Prostate gland (tissue), 2 donors: ENCODE results near the gene LSS. TPM values are rescaled to one million over a fixed set of nuclear protein-coding genes. Genes with fewer than 3 reads are reported as not detected.
"Not testable (repeated sequence)": the region's sequence is repeated elsewhere in the genome, so short reads cannot be mapped to it uniquely, and the experiment has no call there.

Source experiments
- DNase-seq: peaks from one replicate; pipeline ENCODE4 v3.0.0-alpha.2; 2019; ENCODE audit warnings: low spot score
- H3K27ac ChIP-seq, 2 donors: fragments of 200-600 bp; sonication (generic); 2 replicates each; pipeline ENCODE4 v1.5.1; 2017 to 2019
- H3K27me3 ChIP-seq: fragments of 200-600 bp; sonication (generic); replicated peaks from 2 replicates; pipeline ENCODE4 v1.5.1; 2019; ENCODE audit not compliant: insufficient read depth
- H3K36me3 ChIP-seq, 2 donors: fragments of 200-600 bp; sonication (generic); 1 replicate in 1 of 2; 2 replicates in 1 of 2; pipeline versions ENCODE4 v1.5.1 to v1.8.1; 2017 to 2019
- H3K4me1 ChIP-seq: fragments of 200-600 bp; sonication (generic); replicated peaks from 2 replicates; pipeline ENCODE4 v1.5.1; 2019
- H3K4me3 ChIP-seq, 2 donors: fragments of 200-600 bp; sonication (generic); 2 replicates each; pipeline ENCODE4 v1.5.1; 2017 to 2019
- H3K9me3 ChIP-seq: fragments of 200-600 bp; sonication (generic); 2 replicates; pipeline ENCODE4 v1.5.1; 2017
- POLR2A ChIP-seq: fragments of 450-650 bp; IDR thresholded peaks from one replicate; pipeline ENCODE4 v1.6.1; 2016; ENCODE audit warnings: antibody characterized with exemption, mild to moderate bottlenecking
- POLR2AphosphoS5 ChIP-seq: sonication (generic); formaldehyde crosslinking; IDR thresholded peaks from one replicate; pipeline ENCODE4 v1.6.1; 2017; ENCODE audit warnings: antibody characterized with exemption
- WGBS: methylation state at CpG from one replicate; pipeline ENCODE4 v1.1.5; 2018; 5-methylcytosine and 5-hydroxymethylcytosine counted together
- intact Hi-C: fragments of 100-400 bp; cut with DNase I; formaldehyde crosslinking; loops from one replicate; pipeline ENCODE4 v1.14.2; 2022
- total RNA-seq, 2 donors: library from RNA; depleted of rRNA; stranded (reverse); fragments of >200 nt; gene quantifications; one replicate each; pipeline ENCODE4 v1.1.0, GENCODE V29; 2016
- TF ChIP-seq, protein P1 (sequence below), 4 experiments: fragments of 200-600 bp in 2 of 4; fragments of 450-650 bp in 2 of 4; sonication (generic) in 2 of 4; IDR thresholded peaks; 1 replicate in 3 of 4; 2 replicates in 1 of 4; pipeline ENCODE4 v1.5.1; 2016 to 2019; ENCODE audit warnings: antibody characterized with exemption in 4 of 4, mild to moderate bottlenecking in 2 of 4, moderate library complexity in 2 of 4

Gene LSS
- total RNA-seq, 2 donors from 2014 or later, result 95.5 to 145 TPM

- 40% methylated on average over 26 of the region's 30 CpGs for WGBS
- Histone ChIP-seq H3K4me1 (peaks cover 16% of the 10 kb centered on the region), H3K4me3 (peak overlapping the region; percentile 28 to 62), H3K27me3 (no peaks in the 10 kb centered on the region), H3K36me3 (no peaks in the 10 kb centered on the region), H3K27ac (peak overlapping the region; percentile 96 to 99), H3K9me3 (no peaks in the 10 kb centered on the region)
- intact Hi-C loops, result loop anchor here (2.0 to 5.0 kb wide), 3 partner anchors 43 to 213 kb away; partner anchors contain the start of gene LSS
- DNase-seq, result peak; percentile 80
- TF ChIP-seq, protein P1, sequence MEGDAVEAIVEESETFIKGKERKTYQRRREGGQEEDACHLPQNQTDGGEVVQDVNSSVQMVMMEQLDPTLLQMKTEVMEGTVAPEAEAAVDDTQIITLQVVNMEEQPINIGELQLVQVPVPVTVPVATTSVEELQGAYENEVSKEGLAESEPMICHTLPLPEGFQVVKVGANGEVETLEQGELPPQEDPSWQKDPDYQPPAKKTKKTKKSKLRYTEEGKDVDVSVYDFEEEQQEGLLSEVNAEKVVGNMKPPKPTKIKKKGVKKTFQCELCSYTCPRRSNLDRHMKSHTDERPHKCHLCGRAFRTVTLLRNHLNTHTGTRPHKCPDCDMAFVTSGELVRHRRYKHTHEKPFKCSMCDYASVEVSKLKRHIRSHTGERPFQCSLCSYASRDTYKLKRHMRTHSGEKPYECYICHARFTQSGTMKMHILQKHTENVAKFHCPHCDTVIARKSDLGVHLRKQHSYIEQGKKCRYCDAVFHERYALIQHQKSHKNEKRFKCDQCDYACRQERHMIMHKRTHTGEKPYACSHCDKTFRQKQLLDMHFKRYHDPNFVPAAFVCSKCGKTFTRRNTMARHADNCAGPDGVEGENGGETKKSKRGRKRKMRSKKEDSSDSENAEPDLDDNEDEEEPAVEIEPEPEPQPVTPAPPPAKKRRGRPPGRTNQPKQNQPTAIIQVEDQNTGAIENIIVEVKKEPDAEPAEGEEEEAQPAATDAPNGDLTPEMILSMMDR (IDR thresholded peaks at IDR 0.05), result peak in 1 of 4 experiments; percentile 1
- TF ChIP-seq POLR2A, result no peak
- peak; percentile 64 for TF ChIP-seq POLR2AphosphoS5
Observed at GRCh38 chr21:46184625-46185555, 43.7 kb downstream of the LSS start.

DNA sequence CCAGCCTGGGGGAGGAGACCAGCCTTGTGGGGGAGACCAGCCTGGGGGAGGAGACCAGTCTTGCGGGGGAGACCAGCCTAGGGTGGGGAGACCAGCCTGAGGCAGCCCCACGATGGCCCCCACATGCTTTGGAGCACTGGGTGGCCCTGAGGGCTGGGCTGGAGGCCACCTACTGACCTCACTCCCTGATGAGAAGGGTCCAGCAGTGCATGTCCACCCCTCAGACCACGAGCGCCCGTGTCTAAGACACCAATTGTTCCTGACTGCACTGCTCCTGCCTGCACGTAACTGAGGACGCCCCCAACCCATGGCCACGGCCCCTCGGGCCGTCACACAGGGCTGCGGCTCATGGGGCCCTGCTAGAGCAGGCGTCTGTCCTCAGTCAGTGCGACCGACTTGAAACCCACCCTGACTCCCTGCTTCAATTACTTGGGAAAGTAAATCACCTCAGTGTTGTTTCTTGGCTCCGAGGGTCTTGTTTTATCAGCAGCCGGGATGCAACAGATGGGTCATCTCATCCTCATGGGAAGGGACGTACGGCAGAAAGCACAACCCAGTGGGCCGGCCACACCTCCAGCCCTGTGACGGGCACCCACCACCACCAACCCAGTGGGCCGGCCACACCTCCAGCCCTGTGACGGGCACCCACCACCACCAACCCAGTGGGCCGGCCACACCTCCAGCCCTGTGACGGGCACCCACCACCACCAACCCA is 44.5 kb downstream of the LSS start, which contains the start of gene SPATC1L:
SPATC1L (minus strand) TSS at position 550 of the 715 bp plus-strand sequence. CDS start 1,643 bp downstream, outside the sequence.
- peak within 1 kb of the TSS; percentile 96 to 99 for H3K27ac ChIP-seq
- 37% methylated on average over 17 of the region's 24 CpGs for WGBS

GRCh38 chr21:46183337-46183909 is 45.2 kb downstream of the LSS start:
- Histone ChIP-seq H3K4me3 (peak overlapping the region; percentile 39 to 52), H3K27ac (peak overlapping the region; percentile 68 to 74)
- WGBS, result 43% methylated on average over 2 of the region's 13 CpGs
- not testable (repeated sequence) for DNase-seq, H3K36me3 ChIP-seq, H3K4me1 ChIP-seq, H3K9me3 ChIP-seq, H3K27me3 ChIP-seq
- intact Hi-C loops, result loop anchor here (5.0 kb wide), 1 partner anchor 41 kb away; no protein-coding TSS in a partner anchor

More for the DNA sequence above, 44.5 kb downstream of the LSS start, which contains the start of gene SPATC1L:
- intact Hi-C loops, result loop anchor here (2.0 to 5.0 kb wide), 2 partner anchors 42 to 45 kb away; partner anchors contain the start of gene LSS
- Histone ChIP-seq H3K27me3 (no peaks in the 10 kb centered on the region), H3K4me1 (peaks cover 7% of the 10 kb centered on the region), H3K9me3 (no peaks in the 10 kb centered on the region), H3K36me3 (no peaks in the 10 kb centered on the region), H3K4me3 (peak within 1 kb of the TSS; percentile 39 to 62)
- peak; percentile 50 for DNase-seq
- TF ChIP-seq POLR2A, result peak; percentile 19
- TF ChIP-seq POLR2AphosphoS5, result peak; percentile 39
- TF ChIP-seq, protein P1 (IDR thresholded peaks at IDR 0.05), result peak in 1 of 4 experiments; percentile 1

GRCh38 chr21:46182548-46183336 is 45.8 kb downstream of the LSS start:
- Histone ChIP-seq H3K27ac (peak overlapping the region in 1 of 2 donors; percentile 57), H3K36me3 (no peaks in the 10 kb centered on the region), H3K27me3 (no peaks in the 10 kb centered on the region), H3K4me1 (peaks cover 2% of the 10 kb centered on the region), H3K9me3 (no peaks in the 10 kb centered on the region), H3K4me3 (no peak overlapping the region)
- no peak for TF ChIP-seq POLR2A
- no peak for TF ChIP-seq POLR2AphosphoS5
- TF ChIP-seq, protein P1 (IDR thresholded peaks at IDR 0.05), result no peak
- WGBS, result 92% methylated on average over 38 of the region's 44 CpGs
- DNase-seq, result no peak
- intact Hi-C loops, result loop anchor here (5.0 kb wide), 1 partner anchor 40 kb away; no protein-coding TSS in a partner anchor
